ENCODE measurements around the gene PRDM11. TPM values are rescaled to one million over a fixed set of nuclear protein-coding genes. Genes with fewer than 3 reads are reported as not detected.

Gene PRDM11
- total and polyA plus RNA-seq, 4 donors: 0.64 to 6.9 (median 2.8) TPM

GRCh38 chr11:45216901-45217300, 70.5 kb downstream of the PRDM11 start:
- no peak overlapping the region for H3K4me3 ChIP-seq (ENCODE audit: low read depth in 1 of 3, low read length in 3 of 3)
- DNase-seq (ENCODE audit: low spot score): no peak
- no peaks in the 10 kb centered on the region for H3K9me3 ChIP-seq (ENCODE audit: control insufficient read depth in 4 of 4, low read length in 3 of 4)
- H3K27me3 ChIP-seq (ENCODE audit: control insufficient read depth in 4 of 4, insufficient read depth in 4 of 4, low read length in 3 of 4): no peaks in the 10 kb centered on the region
- H3K36me3 ChIP-seq (ENCODE audit: control insufficient read depth in 4 of 4, insufficient read depth in 3 of 4, low read depth in 1 of 4, low read length in 3 of 4): peaks cover 0 to 5% (median 3%) of the 10 kb centered on the region in 4 donors
- no peak overlapping the region for H3K9ac ChIP-seq (ENCODE audit: low read depth in 1 of 2, low read length in 2 of 2)
- WGBS: 87% methylated on average over 2 of the region's 2 CpGs
- H3K27ac ChIP-seq (ENCODE audit: low read depth in 1 of 2, low read length in 2 of 2): no peak overlapping the region
- H3K4me1 ChIP-seq (ENCODE audit: control insufficient read depth in 4 of 4, insufficient read depth in 4 of 4, low read length in 3 of 4): no peaks in the 10 kb centered on the region
- TF ChIP-seq EGR1 (IDR thresholded peaks at IDR 0.05; ENCODE audit: low read depth in 2 of 2): no peak
- TF ChIP-seq FOXA1 (IDR thresholded peaks at IDR 0.05): no peak
- no peak for TF ChIP-seq CTCF (IDR thresholded peaks at IDR 0.05; ENCODE audit: low read depth, low read length, missing input control)
- TF ChIP-seq JUND (IDR thresholded peaks at IDR 0.05): no peak
- no peak for TF ChIP-seq ZBTB33 (IDR thresholded peaks at IDR 0.05)
- no peak for TF ChIP-seq SP1 (IDR thresholded peaks at IDR 0.05)
- no peak for TF ChIP-seq TAF1 (conservative IDR thresholded peaks at IDR 0.05)
- TF ChIP-seq NR2F2 (IDR thresholded peaks at IDR 0.05): no peak
- no peak for TF ChIP-seq HNF4G (IDR thresholded peaks at IDR 0.05)
- TF ChIP-seq ATF3 (IDR thresholded peaks at IDR 0.05): no peak
- no peak for TF ChIP-seq FOXA2 (IDR thresholded peaks at IDR 0.05)
- TF ChIP-seq REST (IDR thresholded peaks at IDR 0.05): no peak
- TF ChIP-seq RAD21 (IDR thresholded peaks at IDR 0.05): no peak
- no peak for TF ChIP-seq HNF4A (conservative IDR thresholded peaks at IDR 0.05)

GRCh38 chr11:45217991-45218390, 71.6 kb downstream of the PRDM11 start:
- Histone ChIP-seq H3K9me3 (ENCODE audit: control insufficient read depth in 4 of 4, low read length in 3 of 4) (no peaks in the 10 kb centered on the region), H3K36me3 (ENCODE audit: control insufficient read depth in 4 of 4, insufficient read depth in 3 of 4, low read depth in 1 of 4, low read length in 3 of 4) (peaks cover 0 to 4% (median 3%) of the 10 kb centered on the region in 4 donors), H3K27me3 (ENCODE audit: control insufficient read depth in 4 of 4, insufficient read depth in 4 of 4, low read length in 3 of 4) (no peaks in the 10 kb centered on the region), H3K9ac (ENCODE audit: low read depth in 1 of 2, low read length in 2 of 2) (no peak overlapping the region), H3K27ac (ENCODE audit: low read depth in 1 of 2, low read length in 2 of 2) (no peak overlapping the region), H3K4me1 (ENCODE audit: control insufficient read depth in 4 of 4, insufficient read depth in 4 of 4, low read length in 3 of 4) (no peaks in the 10 kb centered on the region), H3K4me3 (ENCODE audit: low read depth in 1 of 3, low read length in 3 of 3) (no peak overlapping the region)
- 95% methylated on average over 2 of the region's 2 CpGs for WGBS
- TF ChIP-seq CTCF (IDR thresholded peaks at IDR 0.05; ENCODE audit: low read depth, low read length, missing input control) (no peak), FOXA2 (IDR thresholded peaks at IDR 0.05) (no peak), REST (IDR thresholded peaks at IDR 0.05) (no peak), RAD21 (IDR thresholded peaks at IDR 0.05) (no peak), ZBTB33 (IDR thresholded peaks at IDR 0.05) (no peak), YY1 (IDR thresholded peaks at IDR 0.05) (no peak), RXRA (IDR thresholded peaks at IDR 0.05) (no peak), ATF3 (IDR thresholded peaks at IDR 0.05) (no peak)
- DNase-seq (ENCODE audit: low spot score): no peak

Data from liver (tissue), 9 donors.